ENCODE data around the gene YWHAE.

GRCh38 chr17:1322480-1322879 is 77.5 kb downstream of the YWHAE start:
- TF ChIP-seq FOXK2 (IDR thresholded peaks at IDR 0.05) (no peak), HDGF (IDR thresholded peaks at IDR 0.05; ENCODE audit: borderline replicate concordance) (no peak), PKNOX1 (IDR thresholded peaks at IDR 0.05) (no peak), SP1 (IDR thresholded peaks at IDR 0.05) (no peak), FOXM1 (IDR thresholded peaks at IDR 0.05; ENCODE audit: borderline replicate concordance) (no peak), SUZ12 (IDR thresholded peaks at IDR 0.05) (no peak), ELF4 (IDR thresholded peaks at IDR 0.05) (no peak), FOXA1 (IDR thresholded peaks at IDR 0.05) (no peak), TARDBP (IDR thresholded peaks at IDR 0.05) (no peak), BHLHE40 (IDR thresholded peaks at IDR 0.05; ENCODE audit: borderline replicate concordance) (no peak)

Measured in HEK293T (cell line).